ENCODE measurements around the gene LEFTY2. TPM values are rescaled to one million over a fixed set of nuclear protein-coding genes. Genes with fewer than 3 reads are reported as not detected.
"Not testable (repeated sequence)": the region's sequence is repeated elsewhere in the genome, so short reads cannot be mapped to it uniquely, and the experiment has no call there.

Gene LEFTY2
- total RNA-seq, 4 donors from 2014 or later: 0.55 to 28.7 (median 24.5) TPM; not detected in 1

DNA sequence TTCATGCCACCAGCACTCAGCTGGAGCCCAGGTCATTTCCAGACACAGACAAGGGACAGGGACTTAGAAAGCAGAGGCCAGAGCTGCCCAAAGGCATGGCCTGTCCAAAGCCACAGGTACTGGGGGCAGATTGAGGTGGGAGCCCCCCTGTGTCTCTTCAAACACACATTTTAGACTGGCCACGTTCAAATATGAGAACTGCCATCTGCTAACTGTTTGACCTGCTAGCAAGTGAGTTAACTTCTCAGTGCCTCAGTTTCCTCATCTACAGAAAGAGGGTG, 862 bp upstream of the LEFTY2 start:
- TF ChIP-seq EP300 (IDR thresholded peaks at IDR 0.05; ENCODE audit: low read depth) (no peak), POLR2A (IDR thresholded peaks at IDR 0.05) (no peak)
- H3K4me3 ChIP-seq: no peak overlapping the region
- H3K27ac ChIP-seq: peak overlapping the region in 2 of 4 donors; percentile 49 to 77
- H3K9me3 ChIP-seq: no peaks in the 10 kb centered on the region
- WGBS, 2 donors (ENCODE audit: low coverage in 1 of 2): 38 to 50% methylated on average over 1 of the region's 1 CpG
- intact Hi-C loops (cut with DNase I; ENCODE audit: low total_unique reads) (no loop called here), in situ Hi-C loops (cut with MboI; ENCODE audit: low pct_ligation_motif_present in 1 of 4, low pct_unique_long_range_greater_than_20kb in 1 of 4, low sequenced_read_pairs in 3 of 4) (no loop called here)
- peaks cover 5 to 11% (median 8%) of the 10 kb centered on the region in 4 donors for H3K4me1 ChIP-seq
- no peak for DNase-seq
- no peaks in the 10 kb centered on the region for H3K27me3 ChIP-seq
- no peaks in the 10 kb centered on the region for H3K36me3 ChIP-seq

DNA sequence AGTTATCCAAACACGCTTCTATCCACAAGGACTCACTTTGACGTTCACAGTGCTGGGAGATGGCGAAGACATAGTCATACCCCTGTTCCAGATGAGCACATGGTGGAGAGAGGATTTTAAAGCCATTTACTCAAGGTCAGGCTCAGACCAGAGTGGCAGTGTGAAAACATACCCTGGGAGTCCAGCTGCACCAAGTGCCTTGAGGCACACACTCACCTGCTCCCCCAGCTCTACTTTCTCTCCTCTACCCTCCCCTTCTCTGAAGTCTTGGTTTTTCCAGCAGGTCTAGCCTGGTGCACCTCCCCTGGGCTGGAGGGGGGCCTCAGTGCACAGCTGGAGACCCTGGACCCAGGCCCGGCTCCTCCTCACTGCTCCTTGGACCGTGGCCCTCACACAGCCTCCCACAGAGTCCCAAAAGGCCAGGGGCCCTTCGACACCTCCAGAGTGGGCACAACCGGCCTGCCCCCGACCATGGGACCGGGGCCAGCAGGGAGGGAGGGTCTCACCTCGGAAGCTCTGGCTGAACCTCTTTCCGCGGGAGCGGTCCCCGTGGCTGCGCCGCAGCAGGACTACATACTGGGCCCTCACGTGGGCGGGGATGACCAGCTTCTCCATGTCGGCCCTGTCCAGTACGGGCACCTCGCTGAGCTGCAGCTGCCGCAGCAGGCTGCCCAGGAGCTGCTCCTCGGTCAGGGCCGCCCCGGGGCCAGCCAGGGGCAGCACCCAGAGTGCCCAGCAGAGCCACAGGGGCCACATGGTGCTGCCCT, 452 bp downstream of the LEFTY2 start:
- in situ Hi-C loops (cut with MboI; ENCODE audit: low pct_ligation_motif_present in 1 of 4, low pct_unique_long_range_greater_than_20kb in 1 of 4, low sequenced_read_pairs in 3 of 4) (no loop called here), intact Hi-C loops (cut with DNase I; ENCODE audit: low total_unique reads) (no loop called here)
- no peak for TF ChIP-seq CTCF (IDR thresholded peaks at IDR 0.05)
- TF ChIP-seq POLR2A (IDR thresholded peaks at IDR 0.05): no peak
- TF ChIP-seq EP300 (IDR thresholded peaks at IDR 0.05; ENCODE audit: low read depth): no peak
- no peak for TF ChIP-seq POLR2AphosphoS5 (IDR thresholded peaks at IDR 0.05)
- WGBS, 2 donors (ENCODE audit: low coverage in 1 of 2): 79 to 100% methylated on average over 1 to 12 of the region's 25 CpGs
- Histone ChIP-seq H3K27ac (peak overlapping the region; percentile 6 to 77 (median 34)), H3K4me3 (no peak overlapping the region), H3K36me3 (no peaks in the 10 kb centered on the region), H3K9me3 (no peaks in the 10 kb centered on the region), H3K27me3 (no peaks in the 10 kb centered on the region), H3K4me1 (peaks cover 5 to 11% (median 8%) of the 10 kb centered on the region in 4 donors)
- DNase-seq: no peak

DNA sequence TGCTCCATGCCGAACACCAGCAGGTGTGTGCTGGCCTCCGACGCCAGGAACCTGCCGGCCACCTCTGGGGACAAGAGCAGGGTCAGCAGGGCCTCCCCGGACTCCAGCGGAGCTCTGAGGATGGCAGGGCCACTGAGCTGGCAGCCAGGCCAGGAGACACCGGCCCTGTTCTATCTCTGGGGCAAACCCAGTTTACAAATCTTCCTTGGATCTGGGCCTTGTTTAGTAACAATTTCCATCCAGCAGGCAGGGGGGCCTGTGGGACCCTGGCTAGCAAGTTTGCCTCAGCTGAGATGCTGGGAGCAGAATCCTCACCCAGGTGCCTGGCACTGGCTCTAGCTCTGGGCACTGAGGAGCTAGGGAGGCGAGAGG, 1.1 kb downstream of the LEFTY2 start:
- H3K9me3 ChIP-seq; H3K27me3 ChIP-seq; intact Hi-C loops (cut with DNase I; ENCODE audit: low total_unique reads); H3K36me3 ChIP-seq; DNase-seq; in situ Hi-C loops (cut with MboI; ENCODE audit: low pct_ligation_motif_present in 1 of 4, low pct_unique_long_range_greater_than_20kb in 1 of 4, low sequenced_read_pairs in 3 of 4): not testable (repeated sequence)
- peak overlapping the region in 1 of 4 donors; percentile 13 for H3K27ac ChIP-seq
- peaks cover 5 to 11% (median 8%) of the 10 kb centered on the region in 4 donors for H3K4me1 ChIP-seq
- H3K4me3 ChIP-seq: peak overlapping the region in 1 of 4 donors; percentile 20
- WGBS, 2 donors (ENCODE audit: low coverage in 1 of 2): 74% methylated on average over 7 of the region's 8 CpGs; no CpG with 5 or more reads in 1 of the 2 donors

- DNase-seq; H3K9me3 ChIP-seq; H3K27me3 ChIP-seq; H3K36me3 ChIP-seq; intact Hi-C loops (cut with DNase I; ENCODE audit: low total_unique reads); in situ Hi-C loops (cut with MboI; ENCODE audit: low pct_ligation_motif_present in 1 of 4, low pct_unique_long_range_greater_than_20kb in 1 of 4, low sequenced_read_pairs in 3 of 4): not testable (repeated sequence)
- H3K4me3 ChIP-seq: peak overlapping the region in 1 of 4 donors; percentile 20
- peaks cover 5 to 11% (median 8%) of the 10 kb centered on the region in 4 donors for H3K4me1 ChIP-seq
- 67 to 81% methylated on average over 3 to 56 of the region's 69 CpGs for WGBS, 2 donors (ENCODE audit: low coverage in 1 of 2)
- peak overlapping the region in 1 of 4 donors; percentile 13 for H3K27ac ChIP-seq
These were observed 1.7 kb downstream of the LEFTY2 start for GRCh38 chr1:225939097-225939938.

DNA sequence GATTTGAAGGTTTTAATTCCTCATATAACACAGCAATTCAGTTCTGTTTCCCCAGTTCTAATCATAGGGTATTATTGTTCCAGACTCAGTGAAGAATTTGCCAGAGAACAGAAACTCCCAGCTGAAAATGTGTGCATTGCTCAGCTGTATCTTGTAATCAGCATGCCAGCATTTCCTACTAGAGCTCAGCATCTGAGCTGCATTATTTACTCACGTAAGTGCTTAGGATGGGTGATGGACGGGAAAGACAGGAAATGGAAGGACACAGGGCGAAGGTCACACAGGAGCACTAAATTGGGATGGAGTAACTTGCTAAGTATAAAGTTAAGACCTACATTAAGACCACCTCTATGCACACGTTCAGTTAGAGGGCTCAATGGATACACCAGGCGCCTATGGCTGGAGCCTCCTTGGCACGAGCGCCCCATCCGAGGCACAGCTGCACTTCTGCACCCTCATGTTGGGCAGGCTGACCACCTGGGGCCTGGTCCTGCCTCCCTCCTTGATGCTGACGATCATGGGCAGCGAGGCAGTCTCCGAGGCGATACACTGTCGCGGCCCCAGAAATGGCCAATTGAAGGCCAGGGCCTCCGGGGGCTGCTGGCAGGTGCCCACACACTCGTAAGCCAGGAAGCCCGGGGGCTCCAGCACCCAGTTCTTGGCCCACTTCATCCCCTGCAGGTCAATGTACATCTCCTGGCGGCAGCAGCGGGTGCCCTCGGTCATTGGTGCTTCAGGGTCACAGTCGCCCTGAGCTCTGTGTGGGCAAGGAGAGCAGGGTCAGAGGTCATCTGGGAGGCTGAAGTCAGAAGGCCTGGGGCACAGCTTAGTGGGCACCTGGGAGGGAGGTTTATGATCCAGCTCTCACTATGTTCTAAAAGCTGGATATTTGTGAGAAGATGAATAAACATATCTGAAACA, 3.7 kb downstream of the LEFTY2 start:
- WGBS, 2 donors (ENCODE audit: low coverage in 1 of 2): 92% methylated on average over 21 of the region's 21 CpGs; no CpG with 5 or more reads in 1 of the 2 donors
- Histone ChIP-seq H3K36me3 (no peaks in the 10 kb centered on the region), H3K27me3 (no peaks in the 10 kb centered on the region), H3K27ac (no peak overlapping the region), H3K9me3 (no peaks in the 10 kb centered on the region), H3K4me3 (no peak overlapping the region), H3K4me1 (peaks cover 5 to 11% (median 8%) of the 10 kb centered on the region in 4 donors)
- intact Hi-C loops (cut with DNase I; ENCODE audit: low total_unique reads) (no loop called here), in situ Hi-C loops (cut with MboI; ENCODE audit: low pct_ligation_motif_present in 1 of 4, low pct_unique_long_range_greater_than_20kb in 1 of 4, low sequenced_read_pairs in 3 of 4) (no loop called here)
- TF ChIP-seq POLR2A (IDR thresholded peaks at IDR 0.05): no peak
- no peak for TF ChIP-seq POLR2AphosphoS5 (IDR thresholded peaks at IDR 0.05)
- no peak for TF ChIP-seq EP300 (IDR thresholded peaks at IDR 0.05; ENCODE audit: low read depth)
- no peak for TF ChIP-seq CTCF (IDR thresholded peaks at IDR 0.05)
- no peak for DNase-seq
